Measurements from ENCODE around the gene SCD. TPM values are rescaled to one million over a fixed set of nuclear protein-coding genes. Genes with fewer than 3 reads are reported as not detected.

SCD gene
- total RNA-seq, 1 donor from 2014 or later, result 21.2 TPM

- ATAC-seq (ENCODE audit: poor library complexity), result no peak
- intact Hi-C loops (cut with DNase I), result no loop called here
- no peak for DNase-seq
Measured at GRCh38 chr10:100356067-100357017, 9.3 kb downstream of the SCD start.

- no peak for DNase-seq
Measured at GRCh38 chr10:100357059-100357858, 10.2 kb downstream of the SCD start.

GRCh38 chr10:100359030-100359432 is 12.0 kb downstream of the SCD start:
- ATAC-seq (ENCODE audit: poor library complexity) (no peak), DNase-seq (no peak)
- intact Hi-C loops (cut with DNase I), result no loop called here

More at GRCh38 chr10:100357059-100357858, 10.2 kb downstream of the SCD start:
- intact Hi-C loops (cut with DNase I), result no loop called here
- ATAC-seq (ENCODE audit: poor library complexity), result no peak

- DNase-seq (no peak), ATAC-seq (ENCODE audit: poor library complexity) (peak; percentile 26)
- intact Hi-C loops (cut with DNase I), result no loop called here
Measured at GRCh38 chr10:100359529-100360150, 12.6 kb downstream of the SCD start.

- intact Hi-C loops (cut with DNase I), result no loop called here
- DNase-seq (no peak), ATAC-seq (ENCODE audit: poor library complexity) (no peak)
Measured at GRCh38 chr10:100360234-100360633, 13.2 kb downstream of the SCD start.

GRCh38 chr10:100362570-100363496 is 15.8 kb downstream of the SCD start:
- intact Hi-C loops (cut with DNase I), result no loop called here
- no peak for DNase-seq
- no peak for ATAC-seq (ENCODE audit: poor library complexity)

GRCh38 chr10:100364175-100364574 is 17.1 kb downstream of the SCD start:
- intact Hi-C loops (cut with DNase I), result no loop called here
- ATAC-seq (ENCODE audit: poor library complexity) (no peak), DNase-seq (no peak)

- ATAC-seq (ENCODE audit: poor library complexity) (peak; percentile 97), DNase-seq (peak; percentile 88)
- intact Hi-C loops (cut with DNase I), result no loop called here
Measured at GRCh38 chr10:100364735-100365391, 17.8 kb downstream of the SCD start.

- ATAC-seq (ENCODE audit: poor library complexity), result no peak
- intact Hi-C loops (cut with DNase I), result no loop called here
- DNase-seq, result no peak
Measured at GRCh38 chr10:100368721-100369120, 21.7 kb downstream of the SCD start.

GRCh38 chr10:100370714-100371481 is 23.9 kb downstream of the SCD start:
- ATAC-seq (ENCODE audit: poor library complexity) (peak; percentile 50), DNase-seq (peak; percentile 86)
- intact Hi-C loops (cut with DNase I), result no loop called here

- ATAC-seq (ENCODE audit: poor library complexity), result no peak
Measured at GRCh38 chr10:100371482-100372027, 24.5 kb downstream of the SCD start.

GRCh38 chr10:100372415-100373297 is 25.6 kb downstream of the SCD start:
- intact Hi-C loops (cut with DNase I), result no loop called here
- ATAC-seq (ENCODE audit: poor library complexity), result no peak
- no peak for DNase-seq

More at GRCh38 chr10:100371482-100372027, 24.5 kb downstream of the SCD start:
- intact Hi-C loops (cut with DNase I), result no loop called here
- no peak for DNase-seq

- ATAC-seq (ENCODE audit: poor library complexity) (peak; percentile 98), DNase-seq (peak; percentile 97)
- intact Hi-C loops (cut with DNase I), result no loop called here
Measured at GRCh38 chr10:100373298-100374199, 26.5 kb downstream of the SCD start.

GRCh38 chr10:100374200-100374655 is 27.2 kb downstream of the SCD start:
- intact Hi-C loops (cut with DNase I), result no loop called here
- ATAC-seq (ENCODE audit: poor library complexity) (no peak), DNase-seq (no peak)
